HFFc6 (cell line): ENCODE data around the gene FLAD1. TPM values are rescaled to one million over a fixed set of nuclear protein-coding genes. Genes with fewer than 3 reads are reported as not detected.

Source experiments
- DNase-seq: peaks from one replicate; pipeline ENCODE4 v3.0.0-alpha.2; 2018
- H3K27ac Mint-ChIP-seq: 2 replicates; pipeline ENCODE4 v1.8.0; 2020; ENCODE audit warnings: mild to moderate bottlenecking, mixed read lengths
- H3K27me3 Mint-ChIP-seq: 2 replicates; pipeline ENCODE4 v1.8.0; 2021; ENCODE audit warnings: mild to moderate bottlenecking, moderate library complexity, mixed read lengths; ENCODE audit not compliant: insufficient read depth
- H3K36me3 Mint-ChIP-seq: 2 replicates; pipeline ENCODE4 v1.8.0; 2021; ENCODE audit warnings: low read depth, mixed read lengths
- H3K4me1 Mint-ChIP-seq: 2 replicates; pipeline ENCODE4 v1.8.0; 2020; ENCODE audit warnings: low read depth, mixed read lengths
- H3K4me3 Mint-ChIP-seq: 2 replicates; pipeline ENCODE4 v1.8.0; 2020; ENCODE audit warnings: mild to moderate bottlenecking, moderate library complexity, mixed read lengths
- H3K9me3 Mint-ChIP-seq: 2 replicates; pipeline ENCODE4 v1.8.0; 2020; ENCODE audit warnings: mild to moderate bottlenecking, mixed read lengths
- CTCF ChIP-seq: fragments of 200-600 bp; sonication (generic); IDR thresholded peaks from 2 replicates; pipeline ENCODE4 v1.5.0; 2021; ENCODE audit warnings: antibody characterized with exemption, mild to moderate bottlenecking
- total RNA-seq, 6 experiments: library from RNA; stranded (reverse); fragmentation: NEBNext Ultra II Directional; extraction: Animal tissue kit (Norgen Biotek cat#: 25700); gene quantifications; 2 replicates in 1 of 6; 3 replicates in 5 of 6; pipeline ENCODE4 v1.2.3, GENCODE V29; 2021

Gene FLAD1
- total RNA-seq, 6 experiments from 2014 or later: 25.1 to 35.3 (median 29.6) TPM

GRCh38 chr1:154954541-154954940 lies 28.6 kb upstream of the FLAD1 start:
- Mint-ChIP-seq H3K9me3 (no peaks in the 10 kb centered on the region), H3K36me3 (no peaks in the 10 kb centered on the region), H3K27ac (peak overlapping the region; percentile 97), H3K27me3 (peaks cover 4% of the 10 kb centered on the region), H3K4me1 (peaks cover 32% of the 10 kb centered on the region), H3K4me3 (peak overlapping the region; percentile 95; the same call in 1 of the 2 replicates)
- no peak for TF ChIP-seq CTCF
- DNase-seq: no peak

GRCh38 chr1:154955039-154955717 lies 28.0 kb upstream of the FLAD1 start:
- Mint-ChIP-seq H3K4me1 (peaks cover 32% of the 10 kb centered on the region), H3K27me3 (peaks cover 4% of the 10 kb centered on the region), H3K36me3 (no peaks in the 10 kb centered on the region), H3K9me3 (no peaks in the 10 kb centered on the region), H3K4me3 (peak overlapping the region; percentile 95), H3K27ac (peak overlapping the region; percentile 97)
- DNase-seq: peak; percentile 86
- TF ChIP-seq CTCF: no peak

- no peaks in the 10 kb centered on the region for H3K9me3 Mint-ChIP-seq
- peak; percentile 84 for DNase-seq
- H3K4me3 Mint-ChIP-seq: peak within 1 kb of the TSS; percentile 95
- TF ChIP-seq CTCF: peak; percentile 68
- H3K27me3 Mint-ChIP-seq: peaks cover 7% of the 10 kb centered on the region
- peak within 1 kb of the TSS; percentile 97 for H3K27ac Mint-ChIP-seq
- H3K4me1 Mint-ChIP-seq: peaks cover 39% of the 10 kb centered on the region
- no peaks in the 10 kb centered on the region for H3K36me3 Mint-ChIP-seq
Observed at GRCh38 chr1:154955718-154956543, 27.2 kb upstream of the FLAD1 start, which contains the start of gene PBXIP1. Gene PBXIP1 (minus strand): TSS chr1:154956099. CDS start chr1:154953721, 2,378 bp downstream.

- peak overlapping the region; percentile 95 for H3K4me3 Mint-ChIP-seq
- H3K36me3 Mint-ChIP-seq: no peaks in the 10 kb centered on the region
- peaks cover 12% of the 10 kb centered on the region for H3K27me3 Mint-ChIP-seq
- H3K9me3 Mint-ChIP-seq: no peaks in the 10 kb centered on the region
- no peak for TF ChIP-seq CTCF
- peak overlapping the region; percentile 97 for H3K27ac Mint-ChIP-seq
- peaks cover 41% of the 10 kb centered on the region for H3K4me1 Mint-ChIP-seq
- no peak for DNase-seq
Observed at GRCh38 chr1:154956544-154956941, 26.6 kb upstream of the FLAD1 start.

GRCh38 chr1:154957091-154957657 lies 26.0 kb upstream of the FLAD1 start:
- Mint-ChIP-seq H3K9me3 (no peaks in the 10 kb centered on the region), H3K4me1 (peaks cover 43% of the 10 kb centered on the region), H3K4me3 (peak overlapping the region; percentile 27; the same call in 1 of the 2 replicates), H3K27me3 (peaks cover 13% of the 10 kb centered on the region), H3K27ac (peak overlapping the region; percentile 97), H3K36me3 (peaks cover under 1% of the 10 kb centered on the region; the same call in 1 of the 2 replicates)
- TF ChIP-seq CTCF: no peak
- no peak for DNase-seq
